Left lung (tissue), 10 donors: ENCODE results near the gene AURKB. TPM values are rescaled to one million over a fixed set of nuclear protein-coding genes. Genes with fewer than 3 reads are reported as not detected.

Experiments used
- ATAC-seq: fragments of 200-7000 bp; cut with Tn5 transposase; one replicate; pipeline ENCODE4 v1.9.1; 2020; ENCODE audit warnings: moderate library complexity
- DNase-seq, 4 donors: peaks; one replicate each; pipeline ENCODE4 v3.0.0-alpha.2; 2013 to 2020
- H3K27ac ChIP-seq, 2 donors: fragments of 200-600 bp; sonication (generic) in 1 of 2; one replicate each; pipeline versions ENCODE4 v1.5.0 to v1.8.0; 2020 to 2021
- H3K27me3 ChIP-seq, 2 donors: fragments of 200-600 bp; sonication (generic) in 1 of 2; one replicate each; pipeline versions ENCODE4 v1.5.0 to v1.8.0; 2020 to 2021
- H3K36me3 ChIP-seq, 2 donors: fragments of 200-600 bp; sonication (generic) in 1 of 2; one replicate each; pipeline versions ENCODE4 v1.5.0 to v1.8.0; 2020 to 2021
- H3K4me1 ChIP-seq, 2 donors: fragments of 200-600 bp; one replicate each; pipeline ENCODE4 v1.8.0; 2021
- H3K4me3 ChIP-seq, 2 donors: fragments of 200-600 bp; sonication (generic) in 1 of 2; one replicate each; pipeline versions ENCODE4 v1.5.0 to v1.8.0; 2020 to 2021; ENCODE audit warnings: mild to moderate bottlenecking in 1 of 2
- H3K9me3 ChIP-seq, 2 donors: fragments of 200-600 bp; sonication (generic) in 1 of 2; one replicate each; pipeline versions ENCODE4 v1.5.0 to v1.8.0; 2020 to 2021
- intact Hi-C, 2 donors: fragments of 100-400 bp; cut with DNase I; formaldehyde crosslinking; loops; one replicate each; pipeline versions ENCODE4 v1.11.2 to v1.14.2; 2022
- polyA plus RNA-seq, 6 donors: library from polyadenylated mRNA; unstranded; fragments of 120-200 nt; gene quantifications; one replicate each; pipeline ENCODE4 v1.2.1, GENCODE V29; 2013; ENCODE audit not compliant: insufficient read length in 6 of 6
- total RNA-seq, 2 donors: library from RNA; stranded (reverse); fragmentation: NEBNext Ultra II Directional; extraction: Animal tissue kit (Norgen Biotek cat#: 25700); gene quantifications; one replicate each; pipeline ENCODE4 v1.2.1, GENCODE V29; 2021
- TF ChIP-seq, protein P1 (sequence below), 2 donors: fragments of 200-600 bp; sonication (generic) in 1 of 2; IDR thresholded peaks; one replicate each; pipeline versions ENCODE4 v1.5.0 to v1.8.0; 2021; ENCODE audit warnings: antibody characterized with exemption in 2 of 2
- donor health status: DM: no; HTN: yes; CAD: no.
- donor health status: DM: no; HTN: no; CAD: no.

The AURKB gene
- total and polyA plus RNA-seq, 8 donors, result 2.7 to 58.0 (median 31.8) TPM

DNA sequence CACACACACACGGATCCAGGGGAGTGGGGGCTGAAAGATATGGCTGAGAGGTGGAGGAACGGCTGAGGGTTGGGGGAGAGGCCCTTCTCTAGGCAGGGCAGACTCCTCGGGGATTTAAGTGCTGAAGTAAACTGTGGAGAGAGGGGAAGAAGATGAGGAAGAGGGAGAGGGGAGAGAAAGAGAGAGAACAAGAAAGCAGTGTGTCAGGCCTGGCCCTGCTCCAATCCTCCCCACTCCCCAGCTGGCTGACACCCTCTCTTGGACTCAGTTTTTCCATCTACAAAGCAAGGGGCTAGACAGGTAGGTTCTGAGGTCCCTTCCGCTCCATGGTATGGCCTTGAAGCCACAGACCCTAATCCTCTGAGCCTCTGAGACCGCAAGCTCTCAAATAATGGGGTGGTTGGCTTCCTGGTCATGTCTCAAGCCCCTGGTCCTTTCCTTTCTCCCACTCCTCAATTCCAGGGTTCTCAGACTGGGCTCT is 49.6 kb downstream of the AURKB start:
- ATAC-seq, result no peak
- intact Hi-C loops, result no loop called here
- TF ChIP-seq, protein P1, sequence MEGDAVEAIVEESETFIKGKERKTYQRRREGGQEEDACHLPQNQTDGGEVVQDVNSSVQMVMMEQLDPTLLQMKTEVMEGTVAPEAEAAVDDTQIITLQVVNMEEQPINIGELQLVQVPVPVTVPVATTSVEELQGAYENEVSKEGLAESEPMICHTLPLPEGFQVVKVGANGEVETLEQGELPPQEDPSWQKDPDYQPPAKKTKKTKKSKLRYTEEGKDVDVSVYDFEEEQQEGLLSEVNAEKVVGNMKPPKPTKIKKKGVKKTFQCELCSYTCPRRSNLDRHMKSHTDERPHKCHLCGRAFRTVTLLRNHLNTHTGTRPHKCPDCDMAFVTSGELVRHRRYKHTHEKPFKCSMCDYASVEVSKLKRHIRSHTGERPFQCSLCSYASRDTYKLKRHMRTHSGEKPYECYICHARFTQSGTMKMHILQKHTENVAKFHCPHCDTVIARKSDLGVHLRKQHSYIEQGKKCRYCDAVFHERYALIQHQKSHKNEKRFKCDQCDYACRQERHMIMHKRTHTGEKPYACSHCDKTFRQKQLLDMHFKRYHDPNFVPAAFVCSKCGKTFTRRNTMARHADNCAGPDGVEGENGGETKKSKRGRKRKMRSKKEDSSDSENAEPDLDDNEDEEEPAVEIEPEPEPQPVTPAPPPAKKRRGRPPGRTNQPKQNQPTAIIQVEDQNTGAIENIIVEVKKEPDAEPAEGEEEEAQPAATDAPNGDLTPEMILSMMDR (IDR thresholded peaks at IDR 0.05), result no peak
- H3K36me3 ChIP-seq, result peaks cover 0 to 29% of the 10 kb centered on the region in 2 donors
- no peaks in the 10 kb centered on the region for H3K9me3 ChIP-seq
- H3K4me1 ChIP-seq, result peaks cover 32 to 79% of the 10 kb centered on the region in 2 donors
- peak overlapping the region; percentile 92 to 95 for H3K27ac ChIP-seq
- peak overlapping the region in 1 of 2 donors; percentile 99 for H3K4me3 ChIP-seq
- H3K27me3 ChIP-seq, result no peaks in the 10 kb centered on the region
- DNase-seq, result no peak

DNA sequence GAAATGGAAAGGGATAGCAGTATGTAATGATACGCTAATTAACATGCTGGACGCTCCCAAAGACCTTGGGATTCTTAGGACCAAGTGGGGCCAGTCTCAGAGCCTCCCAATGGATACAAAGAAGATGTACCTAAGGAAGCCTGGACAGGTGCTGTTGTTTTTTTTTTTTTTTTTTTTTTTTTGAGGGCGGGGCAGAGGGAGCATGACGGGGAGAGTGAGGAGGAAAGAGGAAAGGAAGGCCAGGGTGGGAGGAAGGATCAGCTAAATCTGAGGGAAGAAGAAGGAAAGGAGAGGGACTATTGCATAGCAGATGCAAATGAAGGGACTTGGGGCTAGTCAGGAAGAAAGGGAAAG is 50.2 kb downstream of the AURKB start:
- Histone ChIP-seq H3K27ac (peak overlapping the region in 1 of 2 donors; percentile 92), H3K4me1 (peaks cover 32 to 84% of the 10 kb centered on the region in 2 donors), H3K36me3 (peaks cover 0 to 29% of the 10 kb centered on the region in 2 donors), H3K4me3 (no peak overlapping the region), H3K9me3 (no peaks in the 10 kb centered on the region), H3K27me3 (no peaks in the 10 kb centered on the region)
- TF ChIP-seq, protein P1 (IDR thresholded peaks at IDR 0.05), result no peak
- ATAC-seq (no peak), DNase-seq (no peak)
- intact Hi-C loops, result no loop called here

GRCh38 chr17:8159459-8160223 is 50.7 kb downstream of the AURKB start:
- Histone ChIP-seq H3K27ac (no peak overlapping the region), H3K4me1 (peaks cover 32 to 84% of the 10 kb centered on the region in 2 donors), H3K9me3 (no peaks in the 10 kb centered on the region), H3K4me3 (no peak overlapping the region), H3K36me3 (peaks cover 0 to 29% of the 10 kb centered on the region in 2 donors), H3K27me3 (no peaks in the 10 kb centered on the region)
- intact Hi-C loops, result no loop called here
- DNase-seq (no peak), ATAC-seq (no peak)
- TF ChIP-seq, protein P1 (IDR thresholded peaks at IDR 0.05), result no peak

DNA sequence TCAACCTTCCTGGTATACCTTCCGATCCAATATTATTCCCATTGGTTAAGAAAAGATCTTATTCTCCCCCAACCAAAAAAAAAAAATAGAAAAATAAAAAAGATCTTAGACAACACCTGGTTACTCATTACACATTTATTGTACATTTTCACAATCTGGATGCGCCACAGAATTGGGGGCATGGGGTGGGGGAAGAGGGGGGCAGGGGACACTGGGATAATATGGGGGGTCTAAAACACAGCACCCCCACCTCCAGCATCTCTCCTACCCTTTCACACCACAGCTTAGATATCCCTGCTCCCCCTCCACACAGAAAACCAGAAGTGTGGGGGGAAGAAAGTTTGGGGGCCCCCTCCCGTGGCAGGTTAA is 51.4 kb downstream of the AURKB start:
- intact Hi-C loops, result no loop called here

More for the DNA sequence above, 51.4 kb downstream of the AURKB start:
- no peak for ATAC-seq
- H3K27me3 ChIP-seq, result no peaks in the 10 kb centered on the region
- TF ChIP-seq, protein P1 (IDR thresholded peaks at IDR 0.05), result peak in 1 of 2 donors; percentile 7
- peaks cover 0 to 29% of the 10 kb centered on the region in 2 donors for H3K36me3 ChIP-seq
- H3K9me3 ChIP-seq, result no peaks in the 10 kb centered on the region
- peak overlapping the region in 1 of 2 donors; percentile 68 for H3K27ac ChIP-seq
- DNase-seq, result no peak
- H3K4me3 ChIP-seq, result no peak overlapping the region
- H3K4me1 ChIP-seq, result peaks cover 26 to 84% of the 10 kb centered on the region in 2 donors
